ENCODE measurements around the gene GPT2. TPM values are rescaled to one million over a fixed set of nuclear protein-coding genes. Genes with fewer than 3 reads are reported as not detected.

GPT2 gene
- total RNA-seq, 1 donor from 2014 or later, result 22.3 TPM

- no peak for DNase-seq (ENCODE audit: low spot score)
- Mint-ChIP-seq H3K36me3 (ENCODE audit: low read depth) (no peaks in the 10 kb centered on the region), H3K27ac (no peak overlapping the region), H3K4me3 (no peak overlapping the region), H3K9me3 (no peaks in the 10 kb centered on the region), H3K27me3 (ENCODE audit: insufficient read depth) (peaks cover 2% of the 10 kb centered on the region), H3K4me1 (ENCODE audit: low read depth) (no peaks in the 10 kb centered on the region)
- intact Hi-C loops (cut with micrococcal nuclease), result loop anchor here (2.0 to 10.0 kb wide), 6 partner anchors 23 to 1207 kb away; partner anchors contain the start of genes DNAJA2, ITFG1, NETO2 and PHKB
Observed at GRCh38 chr16:46949241-46949892, 65.2 kb downstream of the GPT2 start.

GRCh38 chr16:46950009-46950408 is 65.8 kb downstream of the GPT2 start:
- H3K36me3 Mint-ChIP-seq (ENCODE audit: low read depth), result peaks cover 4% of the 10 kb centered on the region
- H3K27me3 Mint-ChIP-seq (ENCODE audit: insufficient read depth), result no peaks in the 10 kb centered on the region
- H3K27ac Mint-ChIP-seq, result no peak overlapping the region
- intact Hi-C loops (cut with micrococcal nuclease), result no loop called here
- H3K9me3 Mint-ChIP-seq, result no peaks in the 10 kb centered on the region
- no peaks in the 10 kb centered on the region for H3K4me1 Mint-ChIP-seq (ENCODE audit: low read depth)
- no peak overlapping the region for H3K4me3 Mint-ChIP-seq
- DNase-seq (ENCODE audit: low spot score), result no peak

GRCh38 chr16:46954562-46954961 is 70.4 kb downstream of the GPT2 start:
- Mint-ChIP-seq H3K27me3 (ENCODE audit: insufficient read depth) (no peaks in the 10 kb centered on the region), H3K36me3 (ENCODE audit: low read depth) (peaks cover 23% of the 10 kb centered on the region), H3K4me1 (ENCODE audit: low read depth) (no peaks in the 10 kb centered on the region), H3K27ac (no peak overlapping the region), H3K4me3 (no peak overlapping the region), H3K9me3 (no peaks in the 10 kb centered on the region)
- intact Hi-C loops (cut with micrococcal nuclease), result no loop called here
- no peak for DNase-seq (ENCODE audit: low spot score)

- no peak for DNase-seq (ENCODE audit: low spot score)
- Mint-ChIP-seq H3K9me3 (no peaks in the 10 kb centered on the region), H3K36me3 (ENCODE audit: low read depth) (peaks cover 55% of the 10 kb centered on the region), H3K4me1 (ENCODE audit: low read depth) (peaks cover 22% of the 10 kb centered on the region), H3K27me3 (ENCODE audit: insufficient read depth) (no peaks in the 10 kb centered on the region), H3K4me3 (peak overlapping the region; percentile 4), H3K27ac (peak overlapping the region; percentile 32)
- intact Hi-C loops (cut with micrococcal nuclease), result no loop called here
Observed at GRCh38 chr16:46961373-46962353, 77.5 kb downstream of the GPT2 start.

- H3K4me1 Mint-ChIP-seq (ENCODE audit: low read depth), result peaks cover 27% of the 10 kb centered on the region
- intact Hi-C loops (cut with micrococcal nuclease), result no loop called here
- H3K36me3 Mint-ChIP-seq (ENCODE audit: low read depth), result peaks cover 57% of the 10 kb centered on the region
- H3K27me3 Mint-ChIP-seq (ENCODE audit: insufficient read depth), result no peaks in the 10 kb centered on the region
- peak overlapping the region; percentile 32 for H3K27ac Mint-ChIP-seq
- no peak for DNase-seq (ENCODE audit: low spot score)
- H3K9me3 Mint-ChIP-seq, result no peaks in the 10 kb centered on the region
- H3K4me3 Mint-ChIP-seq, result no peak overlapping the region
Observed at GRCh38 chr16:46962629-46963028, 78.5 kb downstream of the GPT2 start.

- DNase-seq (ENCODE audit: low spot score), result no peak
- H3K4me3 Mint-ChIP-seq, result no peak overlapping the region
- H3K27ac Mint-ChIP-seq, result no peak overlapping the region
- no peaks in the 10 kb centered on the region for H3K27me3 Mint-ChIP-seq (ENCODE audit: insufficient read depth)
- intact Hi-C loops (cut with micrococcal nuclease), result no loop called here
- H3K36me3 Mint-ChIP-seq (ENCODE audit: low read depth), result peaks cover 61% of the 10 kb centered on the region
- peaks cover 35% of the 10 kb centered on the region for H3K4me1 Mint-ChIP-seq (ENCODE audit: low read depth)
- no peaks in the 10 kb centered on the region for H3K9me3 Mint-ChIP-seq
Observed at GRCh38 chr16:46968063-46968435, 83.9 kb downstream of the GPT2 start.

GRCh38 chr16:46970089-46970488 is 85.9 kb downstream of the GPT2 start:
- no peak overlapping the region for H3K27ac Mint-ChIP-seq
- no peaks in the 10 kb centered on the region for H3K9me3 Mint-ChIP-seq
- no peaks in the 10 kb centered on the region for H3K27me3 Mint-ChIP-seq (ENCODE audit: insufficient read depth)
- intact Hi-C loops (cut with micrococcal nuclease), result loop anchor here (5.0 to 10.0 kb wide), 4 partner anchors 605 to 1642 kb away; partner anchors contain the start of genes LONP2, N4BP1 and SIAH1
- peaks cover 37% of the 10 kb centered on the region for H3K4me1 Mint-ChIP-seq (ENCODE audit: low read depth)
- no peak for DNase-seq (ENCODE audit: low spot score)
- H3K4me3 Mint-ChIP-seq, result peak overlapping the region; percentile 49
- H3K36me3 Mint-ChIP-seq (ENCODE audit: low read depth), result peaks cover 51% of the 10 kb centered on the region

- no peaks in the 10 kb centered on the region for H3K27me3 Mint-ChIP-seq (ENCODE audit: insufficient read depth)
- peak overlapping the region; percentile 10 for H3K27ac Mint-ChIP-seq
- peak overlapping the region; percentile 52 for H3K4me3 Mint-ChIP-seq
- H3K9me3 Mint-ChIP-seq, result no peaks in the 10 kb centered on the region
- no peak for DNase-seq (ENCODE audit: low spot score)
- H3K36me3 Mint-ChIP-seq (ENCODE audit: low read depth), result peaks cover 49% of the 10 kb centered on the region
- intact Hi-C loops (cut with micrococcal nuclease), result loop anchor here (5.0 to 10.0 kb wide), 4 partner anchors 604 to 1641 kb away; partner anchors contain the start of genes LONP2, N4BP1 and SIAH1
- H3K4me1 Mint-ChIP-seq (ENCODE audit: low read depth), result peaks cover 43% of the 10 kb centered on the region
Observed at GRCh38 chr16:46971271-46971670, 87.1 kb downstream of the GPT2 start.

- Mint-ChIP-seq H3K4me3 (peak overlapping the region; percentile 97), H3K4me1 (ENCODE audit: low read depth) (peaks cover 47% of the 10 kb centered on the region), H3K36me3 (ENCODE audit: low read depth) (peaks cover 40% of the 10 kb centered on the region), H3K27me3 (ENCODE audit: insufficient read depth) (no peaks in the 10 kb centered on the region), H3K27ac (peak overlapping the region; percentile 96), H3K9me3 (no peaks in the 10 kb centered on the region)
- intact Hi-C loops (cut with micrococcal nuclease), result loop anchor here (1.0 to 10.0 kb wide), 13 partner anchors 24 to 1640 kb away; partner anchors contain the start of genes C16orf87, GPT2, ITFG1 and LONP2
- peak; percentile 54 for DNase-seq (ENCODE audit: low spot score)
Observed at GRCh38 chr16:46972429-46973206, 88.5 kb downstream of the GPT2 start.

GRCh38 chr16:46973207-46973995 is 89.2 kb downstream of the GPT2 start, which contains the start of gene DNAJA2:
Gene DNAJA2 (minus strand): TSS chr16:46973674. CDS start chr16:46973572, 102 bp downstream.
- H3K27me3 Mint-ChIP-seq (ENCODE audit: insufficient read depth), result no peaks in the 10 kb centered on the region

GRCh38 chr16:46973996-46974324 is 89.8 kb downstream of the GPT2 start:
- Mint-ChIP-seq H3K9me3 (no peaks in the 10 kb centered on the region), H3K36me3 (ENCODE audit: low read depth) (peaks cover 26% of the 10 kb centered on the region), H3K4me1 (ENCODE audit: low read depth) (peaks cover 44% of the 10 kb centered on the region), H3K27ac (peak overlapping the region; percentile 95), H3K4me3 (peak overlapping the region; percentile 89), H3K27me3 (ENCODE audit: insufficient read depth) (no peaks in the 10 kb centered on the region)
- intact Hi-C loops (cut with micrococcal nuclease), result loop anchor here (1.0 to 10.0 kb wide), 14 partner anchors 25 to 1638 kb away; partner anchors contain the start of genes GPT2, ITFG1, LONP2 and N4BP1
- DNase-seq (ENCODE audit: low spot score), result no peak

More at GRCh38 chr16:46973207-46973995, 89.2 kb downstream of the GPT2 start, which contains the start of gene DNAJA2:
- Mint-ChIP-seq H3K4me3 (peak within 1 kb of the TSS; percentile 97), H3K36me3 (ENCODE audit: low read depth) (peaks cover 32% of the 10 kb centered on the region), H3K27ac (peak within 1 kb of the TSS; percentile 96), H3K4me1 (ENCODE audit: low read depth) (peaks cover 47% of the 10 kb centered on the region), H3K9me3 (no peaks in the 10 kb centered on the region)
- DNase-seq (ENCODE audit: low spot score), result peak; percentile 86
- intact Hi-C loops (cut with micrococcal nuclease), result loop anchor here (1.0 to 10.0 kb wide), 12 partner anchors 25 to 1639 kb away; partner anchors contain the start of genes GPT2, ITFG1, LONP2 and N4BP1
